NCI-H187 (cell line): ENCODE data around the gene PRKCE.

ENCODE experiments used
- DNase-seq, 2 experiments: peaks; one replicate each; lab custom pipeline; 2025; lab: John Stamatoyannopoulos, UW

Gene PRKCE

GRCh38 chr2:46170026-46170425 is 518.6 kb downstream of the PRKCE start:
- DNase-seq: no peak

- DNase-seq: no peak
Measured at GRCh38 chr2:46170611-46171350, 519.3 kb downstream of the PRKCE start.

- DNase-seq: peak; percentile 44 to 47
Measured at GRCh38 chr2:46171411-46171953, 520.0 kb downstream of the PRKCE start.

GRCh38 chr2:46171996-46172546 is 520.6 kb downstream of the PRKCE start:
- DNase-seq: peak in 1 of 2 experiments; percentile 13

GRCh38 chr2:46173030-46173429 is 521.6 kb downstream of the PRKCE start:
- DNase-seq: no peak

GRCh38 chr2:46173636-46174250 is 522.3 kb downstream of the PRKCE start:
- DNase-seq: no peak

GRCh38 chr2:46174345-46175170 is 523.1 kb downstream of the PRKCE start:
- DNase-seq: no peak

GRCh38 chr2:46175419-46175818 is 523.9 kb downstream of the PRKCE start:
- DNase-seq: no peak

- no peak for DNase-seq
Measured at GRCh38 chr2:46177461-46178089, 526.1 kb downstream of the PRKCE start.

GRCh38 chr2:46179037-46179621 is 527.7 kb downstream of the PRKCE start:
- DNase-seq: no peak

GRCh38 chr2:46180189-46180588 is 528.7 kb downstream of the PRKCE start:
- no peak for DNase-seq

- DNase-seq: no peak
Measured at GRCh38 chr2:46181306-46181705, 529.8 kb downstream of the PRKCE start.

GRCh38 chr2:46181789-46182530 is 530.5 kb downstream of the PRKCE start:
- DNase-seq: no peak

GRCh38 chr2:46183426-46183825 is 532.0 kb downstream of the PRKCE start:
- DNase-seq: no peak

GRCh38 chr2:46184794-46185583 is 533.5 kb downstream of the PRKCE start:
- no peak for DNase-seq

- DNase-seq: no peak
Measured at GRCh38 chr2:46187112-46187618, 535.7 kb downstream of the PRKCE start.

GRCh38 chr2:46188041-46188716 is 536.7 kb downstream of the PRKCE start:
- DNase-seq: no peak

- no peak for DNase-seq
Measured at GRCh38 chr2:46193356-46193755, 541.9 kb downstream of the PRKCE start.

GRCh38 chr2:46193855-46194254 is 542.4 kb downstream of the PRKCE start:
- no peak for DNase-seq
